Neural progenitor cell (in vitro differentiated cells): ENCODE data around the gene GPN3. TPM values are rescaled to one million over a fixed set of nuclear protein-coding genes. Genes with fewer than 3 reads are reported as not detected.
A peak's percentile ranks its signal among the peaks of the same experiment; 100 is the strongest.

Source experiments
- DNase-seq: peaks from one replicate; pipeline ENCODE4 v3.0.0-alpha.2; 2016; ENCODE audit warnings: low spot score
- H2AFZ ChIP-seq: fragments of 200-600 bp; sonication (generic); replicated peaks from 2 replicates; pipeline ENCODE4 v1.6.1; 2016; ENCODE audit warnings: antibody characterized with exemption
- H3F3A ChIP-seq: fragments of 200-600 bp; sonication (generic); 2 replicates; pipeline ENCODE4 v1.6.1; 2016; ENCODE audit warnings: antibody characterized with exemption, low read depth
- H3K27ac ChIP-seq: fragments of 200-600 bp; sonication (generic); 2 replicates; pipeline ENCODE4 v1.5.1; 2016; ENCODE audit warnings: mild to moderate bottlenecking
- H3K27me3 ChIP-seq: fragments of 200-600 bp; sonication (generic); 2 replicates; pipeline ENCODE4 v1.6.1; 2016; ENCODE audit warnings: mild to moderate bottlenecking, moderate library complexity
- H3K36me3 ChIP-seq: fragments of 200-600 bp; sonication (generic); 2 replicates; pipeline ENCODE4 v1.5.1; 2016
- H3K4me1 ChIP-seq: fragments of 200-600 bp; sonication (generic); 2 replicates; pipeline ENCODE4 v1.6.1; 2016; ENCODE audit warnings: mixed run types
- H3K4me2 ChIP-seq: fragments of 200-600 bp; sonication (generic); 2 replicates; pipeline ENCODE4 v1.6.1; 2016
- H3K4me3 ChIP-seq: fragments of 200-600 bp; sonication (generic); 2 replicates; pipeline ENCODE4 v1.5.1; 2016
- H3K79me2 ChIP-seq: fragments of 200-600 bp; sonication (generic); 2 replicates; pipeline ENCODE4 v1.6.1; 2016; ENCODE audit warnings: low read depth
- H3K9ac ChIP-seq: fragments of 200-600 bp; sonication (generic); 2 replicates; pipeline ENCODE4 v1.6.1; 2016
- H3K9me3 ChIP-seq: fragments of 200-600 bp; sonication (generic); 2 replicates; pipeline ENCODE4 v1.5.1; 2016; ENCODE audit warnings: low read depth
- H4K20me1 ChIP-seq: fragments of 200-600 bp; sonication (generic); 2 replicates; pipeline ENCODE4 v1.6.1; 2016; ENCODE audit warnings: low read depth
- H3K27ac Mint-ChIP-seq: 3 replicates; pipeline ENCODE4 v1.8.0; 2021; ENCODE audit warnings: mixed read lengths
- H3K27me3 Mint-ChIP-seq: 2 replicates; pipeline ENCODE4 v1.8.0; 2022; ENCODE audit warnings: low read depth, mild to moderate bottlenecking, inconsistent platforms, moderate library complexity, mixed read lengths; ENCODE audit not compliant: insufficient read depth
- H3K36me3 Mint-ChIP-seq: 3 replicates; pipeline ENCODE4 v1.8.0; 2021; ENCODE audit warnings: mixed read lengths
- H3K4me1 Mint-ChIP-seq: 3 replicates; pipeline ENCODE4 v1.8.0; 2021; ENCODE audit warnings: mixed read lengths
- H3K4me3 Mint-ChIP-seq: 3 replicates; pipeline ENCODE4 v1.8.0; 2021; ENCODE audit warnings: mild to moderate bottlenecking, moderate library complexity, mixed read lengths
- H3K9me3 Mint-ChIP-seq: 3 replicates; pipeline ENCODE4 v1.8.0; 2020; ENCODE audit warnings: mixed read lengths
- CTCF ChIP-seq: fragments of 200-600 bp; sonication (generic); IDR thresholded peaks from 2 replicates; pipeline ENCODE4 v1.5.1; 2017; ENCODE audit warnings: antibody characterized with exemption, mild to moderate bottlenecking
- EZH2 ChIP-seq: fragments of 200-600 bp; sonication (generic); IDR thresholded peaks from 2 replicates; pipeline ENCODE4 v1.6.1; 2017; ENCODE audit warnings: antibody characterized with exemption, mild to moderate bottlenecking, moderate library complexity
- EZH2phosphoT487 ChIP-seq: fragments of 200-600 bp; sonication (generic); IDR thresholded peaks from 2 replicates; pipeline ENCODE4 v1.6.1; 2017; ENCODE audit warnings: antibody characterized with exemption
- total RNA-seq: library from RNA; depleted of rRNA; stranded (reverse); fragments of >200 nt; gene quantifications from 2 replicates; pipeline ENCODE4 v1.2.3, GENCODE V29; 2015; ENCODE audit warnings: low replicate concordance

GPN3 gene
- total RNA-seq, 1 donor from 2014 or later: 62.3 TPM

GRCh38 chr12:110498984-110499706 is 31.1 kb upstream of the GPN3 start:
- peaks cover 18% of the 10 kb centered on the region for H3K4me1 Mint-ChIP-seq
- Histone ChIP-seq H3K9ac (no peak overlapping the region), H3F3A (peaks cover 18% of the 10 kb centered on the region), H3K36me3 (peaks cover 5% of the 10 kb centered on the region), H3K4me2 (no peak overlapping the region), H3K27me3 (peaks cover 11% of the 10 kb centered on the region), H2AFZ (no peak overlapping the region), H3K79me2 (peaks cover 54% of the 10 kb centered on the region), H3K4me3 (no peak overlapping the region), H3K27ac (no peak overlapping the region), H3K9me3 (no peaks in the 10 kb centered on the region), H3K4me1 (peaks cover 11% of the 10 kb centered on the region), H4K20me1 (peaks cover 16% of the 10 kb centered on the region)
- peaks cover 8% of the 10 kb centered on the region for H3K27me3 Mint-ChIP-seq
- H3K27ac Mint-ChIP-seq: no peak overlapping the region
- H3K36me3 Mint-ChIP-seq: peaks cover 14% of the 10 kb centered on the region
- peaks cover 10% of the 10 kb centered on the region for H3K9me3 Mint-ChIP-seq
- H3K4me3 Mint-ChIP-seq: peak overlapping the region; percentile 57
- DNase-seq: no peak
- no peak for TF ChIP-seq EZH2
- no peak for TF ChIP-seq CTCF
- no peak for TF ChIP-seq EZH2phosphoT487

- Mint-ChIP-seq H3K9me3 (peaks cover 2% of the 10 kb centered on the region), H3K4me3 (no peak overlapping the region), H3K4me1 (peaks cover 3% of the 10 kb centered on the region), H3K36me3 (peaks cover 10% of the 10 kb centered on the region), H3K27ac (no peak overlapping the region), H3K27me3 (no peaks in the 10 kb centered on the region)
- Histone ChIP-seq H3K27me3 (no peaks in the 10 kb centered on the region), H3K9me3 (no peaks in the 10 kb centered on the region), H3K9ac (no peak overlapping the region), H3F3A (no peaks in the 10 kb centered on the region), H3K79me2 (peaks cover 14% of the 10 kb centered on the region), H3K27ac (no peak overlapping the region), H3K36me3 (no peaks in the 10 kb centered on the region), H3K4me1 (no peaks in the 10 kb centered on the region), H3K4me3 (no peak overlapping the region), H4K20me1 (no peaks in the 10 kb centered on the region), H2AFZ (no peak overlapping the region), H3K4me2 (no peak overlapping the region)
- TF ChIP-seq CTCF: no peak
- TF ChIP-seq EZH2phosphoT487: no peak
- TF ChIP-seq EZH2: no peak
- DNase-seq: no peak
These were observed 7.4 kb upstream of the GPN3 start for GRCh38 chr12:110475426-110475825.

- peaks cover 20% of the 10 kb centered on the region for H3F3A ChIP-seq
- no peak overlapping the region for H3K27ac ChIP-seq
- no peak for DNase-seq
- Mint-ChIP-seq H3K4me1 (peaks cover 30% of the 10 kb centered on the region), H3K9me3 (peaks cover 2% of the 10 kb centered on the region), H3K4me3 (peak overlapping the region; percentile 100), H3K36me3 (peaks cover 17% of the 10 kb centered on the region), H3K27me3 (peaks cover 9% of the 10 kb centered on the region), H3K27ac (peak overlapping the region; percentile 100)
- H3K4me1 ChIP-seq: peaks cover 11% of the 10 kb centered on the region
- no peaks in the 10 kb centered on the region for H3K27me3 ChIP-seq
- H3K36me3 ChIP-seq: no peaks in the 10 kb centered on the region
- H2AFZ ChIP-seq: peak overlapping the region; percentile 51
- peak overlapping the region; percentile 94 for H3K9ac ChIP-seq
- H3K79me2 ChIP-seq: peaks cover 62% of the 10 kb centered on the region
- TF ChIP-seq EZH2phosphoT487: no peak
- no peak for TF ChIP-seq EZH2
- no peak for TF ChIP-seq CTCF
- H4K20me1 ChIP-seq: peaks cover 17% of the 10 kb centered on the region
- peak overlapping the region; percentile 99 for H3K4me2 ChIP-seq
- H3K4me3 ChIP-seq: peak overlapping the region; percentile 96
- no peaks in the 10 kb centered on the region for H3K9me3 ChIP-seq
These were observed 227 bp downstream of the GPN3 start for GRCh38 chr12:110467847-110468213.
